ENCODE data around the gene WBP2NL. TPM values are rescaled to one million over a fixed set of nuclear protein-coding genes. Genes with fewer than 3 reads are reported as not detected.
A peak's percentile ranks its signal among the peaks of the same experiment; 100 is the strongest.

WBP2NL gene
- total RNA-seq, 1 donor from 2014 or later = 1.9 TPM

DNA sequence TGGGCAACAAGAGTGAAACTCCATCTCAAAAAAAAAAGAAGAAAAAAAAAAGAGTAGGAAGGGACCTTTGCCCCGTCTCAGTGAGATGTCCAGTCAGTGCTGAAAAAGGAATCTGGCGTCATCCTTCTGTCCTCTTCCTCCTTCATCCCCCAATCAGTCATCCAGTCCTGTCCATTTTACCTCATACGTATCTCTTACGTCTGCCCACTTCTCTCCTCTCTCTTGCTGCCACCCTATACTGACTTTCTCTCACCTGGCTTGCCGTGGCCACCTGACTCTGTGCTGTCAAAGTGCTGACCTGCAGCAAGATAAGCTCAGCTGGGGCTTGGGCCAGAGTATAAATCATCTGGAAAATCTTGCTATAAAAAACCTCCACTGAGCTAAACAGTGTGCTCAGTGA is 15.7 kb upstream of the WBP2NL start:
- ATAC-seq = peak in 1 of 2 donors; percentile 55
- intact Hi-C loops (cut with DNase I) = no loop called here
- TF ChIP-seq CTCF (IDR thresholded peaks at IDR 0.05) = no peak

GRCh38 chr22:41983513-41984405 is 14.8 kb upstream of the WBP2NL start:
- TF ChIP-seq CTCF (IDR thresholded peaks at IDR 0.05) = no peak
- no peak overlapping the region for H3K4me3 ChIP-seq
- no peaks in the 10 kb centered on the region for H3K36me3 ChIP-seq
- intact Hi-C loops (cut with DNase I) = no loop called here
- ATAC-seq = peak; percentile 58 to 66
- peaks cover 3% of the 10 kb centered on the region for H3K27me3 ChIP-seq (ENCODE audit: low read depth)
- no peaks in the 10 kb centered on the region for H3K9me3 ChIP-seq
- no peak for DNase-seq
- H3K27ac ChIP-seq = no peak overlapping the region
- H3K4me1 ChIP-seq = no peaks in the 10 kb centered on the region

More for the DNA sequence above, 15.7 kb upstream of the WBP2NL start:
- Histone ChIP-seq H3K4me1 (no peaks in the 10 kb centered on the region), H3K9me3 (no peaks in the 10 kb centered on the region), H3K36me3 (no peaks in the 10 kb centered on the region), H3K27ac (no peak overlapping the region), H3K27me3 (ENCODE audit: low read depth) (peaks cover 6% of the 10 kb centered on the region), H3K4me3 (no peak overlapping the region)
- DNase-seq = no peak

DNA sequence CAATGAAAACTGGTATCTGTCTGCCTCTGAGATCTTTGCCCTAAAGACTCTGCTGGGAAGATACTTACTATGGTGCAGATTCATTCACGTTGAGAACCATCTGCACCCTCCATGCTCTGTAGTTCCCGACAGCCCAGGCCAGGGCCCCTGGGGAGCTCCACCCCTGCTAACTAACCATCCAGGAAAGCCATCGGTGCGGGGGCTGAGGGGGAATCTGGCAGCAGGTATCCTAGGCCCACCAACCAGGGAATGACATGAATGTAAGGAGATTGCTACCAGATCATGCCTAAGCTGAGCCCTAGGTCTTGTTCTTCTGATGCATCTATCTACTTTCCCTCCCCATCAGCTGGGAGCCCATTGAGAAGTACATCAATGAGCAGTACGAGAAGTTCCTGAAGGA is 11.3 kb upstream of the WBP2NL start:
- no peak for TF ChIP-seq CTCF (IDR thresholded peaks at IDR 0.05)
- Histone ChIP-seq H3K36me3 (no peaks in the 10 kb centered on the region), H3K27me3 (ENCODE audit: low read depth) (no peaks in the 10 kb centered on the region), H3K4me3 (no peak overlapping the region), H3K9me3 (no peaks in the 10 kb centered on the region), H3K27ac (no peak overlapping the region), H3K4me1 (no peaks in the 10 kb centered on the region)
- intact Hi-C loops (cut with DNase I) = no loop called here
- no peak for ATAC-seq
- no peak for DNase-seq

GRCh38 chr22:41989246-41989645 is 9.3 kb upstream of the WBP2NL start:
- intact Hi-C loops (cut with DNase I) = no loop called here
- TF ChIP-seq CTCF (IDR thresholded peaks at IDR 0.05) = no peak
- H3K9me3 ChIP-seq = no peaks in the 10 kb centered on the region
- no peak for ATAC-seq
- DNase-seq = no peak
- H3K27me3 ChIP-seq (ENCODE audit: low read depth) = no peaks in the 10 kb centered on the region
- H3K36me3 ChIP-seq = no peaks in the 10 kb centered on the region
- no peaks in the 10 kb centered on the region for H3K4me1 ChIP-seq
- H3K27ac ChIP-seq = no peak overlapping the region
- H3K4me3 ChIP-seq = no peak overlapping the region

- ATAC-seq = no peak
- no peak for DNase-seq
- TF ChIP-seq CTCF (IDR thresholded peaks at IDR 0.05) = no peak
- Histone ChIP-seq H3K9me3 (no peaks in the 10 kb centered on the region), H3K27me3 (ENCODE audit: low read depth) (no peaks in the 10 kb centered on the region), H3K27ac (no peak overlapping the region), H3K4me3 (no peak overlapping the region), H3K36me3 (no peaks in the 10 kb centered on the region), H3K4me1 (no peaks in the 10 kb centered on the region)
- intact Hi-C loops (cut with DNase I) = no loop called here
These were observed 7.5 kb upstream of the WBP2NL start for GRCh38 chr22:41991111-41991510.

All from lower lobe of right lung (tissue), 2 donors.